Panc1 (cell line): ENCODE measurements around the gene CFAP20DC. TPM values are rescaled to one million over a fixed set of nuclear protein-coding genes. Genes with fewer than 3 reads are reported as not detected.
"Not testable (repeated sequence)": the region's sequence is repeated elsewhere in the genome, so short reads cannot be mapped to it uniquely, and the experiment has no call there.

Experiments used
- ATAC-seq: fragments of 200-7000 bp; cut with Tn5 transposase; 2 replicates; pipeline ENCODE4 v1.9.1; 2020; ENCODE audit warnings: mild to moderate bottlenecking, moderate library complexity
- Bru-seq: library from RNA; stranded (reverse); fragments of 400-500 nt; gene quantifications from one replicate; lab custom pipeline; 2021; lab: Mats Ljungman, UMichigan
- BruChase-seq, 2 experiments: library from RNA; stranded (reverse); fragments of 400-500 nt; gene quantifications; one replicate each; lab custom pipeline; 2021; lab: Mats Ljungman, UMichigan
- BruUV-seq: library from RNA; stranded (reverse); fragments of 400-500 nt; replicated peaks from 2 replicates; lab custom pipeline; 2021; lab: Mats Ljungman, UMichigan
- CTCF ChIA-PET: fragments of 300-600 bp; sonication (Branson Sonifier 250); formaldehyde crosslinking; loops from one replicate; lab custom pipeline; 2022; ENCODE audit warnings: antibody characterized with exemption; lab: Charles Lee
- POLR2A ChIA-PET: fragments of 300-600 bp; sonication (Branson Sonifier 250); formaldehyde crosslinking; loops from one replicate; lab custom pipeline; 2022; ENCODE audit warnings: antibody characterized with exemption; lab: Charles Lee
- DNase-seq: peaks from one replicate; pipeline ENCODE4 v3.0.0-alpha.2; 2010; ENCODE audit warnings: low read depth, low spot score
- H3K27ac ChIP-seq: 2 replicates; pipeline ENCODE4 v1.5.1; 2011; ENCODE audit warnings: mild to moderate bottlenecking, low read length, inconsistent platforms
- H3K27me3 ChIP-seq: fragments of 200-500 bp; sonication (Bioruptor generic); 2 replicates; pipeline ENCODE4 v1.6.0; 2014; ENCODE audit warnings: low read length, inconsistent platforms; ENCODE audit not compliant: control insufficient read depth, insufficient read depth
- H3K36me3 ChIP-seq: fragments of 200-500 bp; sonication (Bioruptor generic); 2 replicates; pipeline ENCODE4 v1.5.1; 2014; ENCODE audit warnings: inconsistent platforms, mild to moderate bottlenecking, low read length, moderate library complexity; ENCODE audit not compliant: control insufficient read depth, insufficient read depth
- H3K4me1 ChIP-seq: 2 replicates; pipeline ENCODE4 v1.5.1; 2011; ENCODE audit warnings: inconsistent platforms, mild to moderate bottlenecking, low read length, moderate library complexity; ENCODE audit not compliant: control insufficient read depth, insufficient read depth
- H3K4me3 ChIP-seq, 2 experiments: 2 replicates each; pipeline ENCODE4 v1.5.1; 2011 to 2012; ENCODE audit warnings: low read depth in 2 of 2, low read length in 2 of 2, mild to moderate bottlenecking in 2 of 2, inconsistent platforms in 1 of 2, moderate library complexity in 1 of 2
- H3K9me3 ChIP-seq: fragments of 200-500 bp; sonication (Bioruptor generic); 2 replicates; pipeline ENCODE4 v1.5.1; 2014; ENCODE audit warnings: low read depth, mild to moderate bottlenecking, inconsistent platforms, low read length, moderate library complexity; ENCODE audit not compliant: control insufficient read depth, insufficient read depth
- CTCF ChIP-seq: fragments of 450-650 bp; IDR thresholded peaks from 2 replicates; pipeline ENCODE4 v1.5.1; 2017; ENCODE audit warnings: mild to moderate bottlenecking
- POLR2AphosphoS5 ChIP-seq: IDR thresholded peaks from 2 replicates; pipeline ENCODE4 v1.6.1; 2012; ENCODE audit warnings: mild to moderate bottlenecking, low read depth, low read length, moderate library complexity
- REST ChIP-seq, 2 experiments: IDR thresholded peaks; 2 replicates each; pipeline ENCODE4 v1.6.1; 2011 to 2012; ENCODE audit warnings: low read depth in 2 of 2, control low read depth in 1 of 2, low read length in 1 of 2, mild to moderate bottlenecking in 1 of 2, moderate library complexity in 1 of 2; ENCODE audit not compliant: insufficient read depth in 1 of 2
- SIN3A ChIP-seq: IDR thresholded peaks from 2 replicates; pipeline ENCODE4 v1.6.1; 2012; ENCODE audit warnings: low read depth, mild to moderate bottlenecking, low read length, moderate library complexity, borderline replicate concordance; ENCODE audit not compliant: insufficient read depth
- TCF7L2 ChIP-seq: IDR thresholded peaks from 2 replicates; pipeline ENCODE4 v1.6.1; 2011; ENCODE audit warnings: mild to moderate bottlenecking, low read depth, low read length, inconsistent platforms
- in situ Hi-C: cut with HindIII; loops from 2 replicates; pipeline ENCODE4 v1.10.0; 2016; ENCODE audit warnings: low sequenced_read_pairs, low pct_unique_long_range_greater_than_20kb
- intact Hi-C: fragments of 100-400 bp; cut with micrococcal nuclease; formaldehyde crosslinking; loops from one replicate; pipeline ENCODE4 v1.10.0; 2022; ENCODE audit not compliant: unreplicated experiment
- long read RNA-seq: library from polyadenylated mRNA; unstranded; transcript quantifications from one replicate; pipeline ENCODE4 v2.0.0, GENCODE V29; 2021; ENCODE audit not compliant: unreplicated experiment
- polyA plus RNA-seq: library from polyadenylated mRNA; unstranded; fragments of >200 nt; gene quantifications from one replicate; pipeline ENCODE4 v1.2.1, GENCODE V29; 2012; ENCODE audit warnings: missing spikeins; ENCODE audit not compliant: insufficient read length
- total RNA-seq: library from RNA; stranded (reverse); gene quantifications from one replicate; pipeline ENCODE4 v1.2.1, GENCODE V29; 2021; ENCODE audit not compliant: unreplicated experiment

Gene CFAP20DC
- total RNA-seq: 4.0 TPM
- 1.2 TPM for polyA plus RNA-seq
- Bru-seq, nascent RNA: percentile 45 among the genes with signal in this experiment
- BruChase-seq, experiment 1, labeled RNA remaining after a 2-hour chase: percentile 40 among the genes with signal in this experiment
- percentile 34 among the genes with signal in this experiment for BruChase-seq, experiment 2, labeled RNA remaining after a 6-hour chase
- long read RNA-seq, partial matches to known transcripts: 8 of 13 reads
- long read RNA-seq, other reads (novel, unspliced or antisense): 5 of 13 reads

- CTCF ChIA-PET: interaction anchor here (0.6 kb wide), 1 partner anchor 1262 kb away, joined by 3 read pairs; no protein-coding TSS in a partner anchor
- H3K4me1 ChIP-seq: peaks cover 7% of the 10 kb centered on the region
- peak within 1 kb of the TSS; percentile 68 to 69 for H3K4me3 ChIP-seq
- H3K36me3 ChIP-seq: no peaks in the 10 kb centered on the region
- H3K27ac ChIP-seq: peak within 1 kb of the TSS; percentile 85
- peak; percentile 78 for DNase-seq
- POLR2A ChIA-PET: interaction anchor here (0.7 kb wide), 1 partner anchor 53 kb away, joined by 5 read pairs; no protein-coding TSS in a partner anchor
- peak; percentile 99 for ATAC-seq
- no peaks in the 10 kb centered on the region for H3K27me3 ChIP-seq
- in situ Hi-C loops (no loop called here), intact Hi-C loops (no loop called here)
- no peaks in the 10 kb centered on the region for H3K9me3 ChIP-seq
- no TSS peak for BruUV-seq
- TF ChIP-seq REST (IDR thresholded peaks at IDR 0.05; ENCODE audit: insufficient read depth in 1 of 2, low read depth in 2 of 2, low read length in 1 of 2) (no peak), TCF7L2 (no peak), POLR2AphosphoS5 (peak; percentile 63; the same call in 1 of the 2 replicates)
These were observed at the start of gene CFAP20DC for GRCh38 chr3:59049671-59050331. CFAP20DC (minus strand) TSS chr3:59050025; CDS start chr3:59049631, 394 bp downstream.

- H3K27ac ChIP-seq, BruUV-seq, DNase-seq, H3K4me3 ChIP-seq, POLR2A ChIA-PET, H3K36me3 ChIP-seq, in situ Hi-C loops, intact Hi-C loops, CTCF ChIA-PET, H3K4me1 ChIP-seq, ATAC-seq, H3K27me3 ChIP-seq, H3K9me3 ChIP-seq: not testable (repeated sequence)
These were observed 48.7 kb upstream of the CFAP20DC start for GRCh38 chr3:59098516-59098915.

- H3K27me3 ChIP-seq: no peaks in the 10 kb centered on the region
- no peak for TF ChIP-seq CTCF
- no peak for TF ChIP-seq SIN3A
- no peak for TF ChIP-seq TCF7L2
- no peak for TF ChIP-seq POLR2AphosphoS5
- no peak for TF ChIP-seq REST (IDR thresholded peaks at IDR 0.05; ENCODE audit: insufficient read depth in 1 of 2, low read depth in 2 of 2, low read length in 1 of 2)
- ChIA-PET POLR2A (no interaction called here), CTCF (no interaction called here)
- ATAC-seq (no peak), DNase-seq (no peak)
- no peaks in the 10 kb centered on the region for H3K4me1 ChIP-seq
- no peaks in the 10 kb centered on the region for H3K36me3 ChIP-seq
- no peak overlapping the region for H3K27ac ChIP-seq
- H3K9me3 ChIP-seq: no peaks in the 10 kb centered on the region
- H3K4me3 ChIP-seq: no peak overlapping the region
- no TSS peak for BruUV-seq
- intact Hi-C loops (no loop called here), in situ Hi-C loops (no loop called here)
These were observed 44.6 kb upstream of the CFAP20DC start for GRCh38 chr3:59094446-59094845.
